ENCODE data around the gene CHRNB4. TPM values are rescaled to one million over a fixed set of nuclear protein-coding genes. Genes with fewer than 3 reads are reported as not detected.

Gene CHRNB4
- polyA plus RNA-seq, 1 of the 3 experiments (the other 2 are of a cell fraction), result 0.30 TPM

- no peak overlapping the region for H3K9ac ChIP-seq
- H4K20me1 ChIP-seq (ENCODE audit: insufficient read depth), result no peaks in the 10 kb centered on the region
- ChIA-PET CTCF (interaction anchor here (0.6 to 1.8 kb wide), 9 partner anchors 11 to 50 kb away, joined by 3 to 7 read pairs (median 3); partner anchors contain the start of gene CHRNB4), POLR2A (interaction anchor here (0.8 to 1.3 kb wide), 3 partner anchors 14 to 26 kb away, joined by 3 to 6 read pairs (median 3); no protein-coding TSS in a partner anchor)
- no peak overlapping the region for H2AFZ ChIP-seq (ENCODE audit: low read depth)
- no peaks in the 10 kb centered on the region for H3K9me3 ChIP-seq
- H3K9me2 ChIP-seq, result no peaks in the 10 kb centered on the region
- H3K36me3 ChIP-seq (replicated peaks in 1 of 2; ENCODE audit: control insufficient read depth in 1 of 2, insufficient read depth in 2 of 2, low read length in 1 of 2), result no peaks in the 10 kb centered on the region
- H3K79me2 ChIP-seq (ENCODE audit: insufficient read depth), result no peaks in the 10 kb centered on the region
- H3K4me1 ChIP-seq (ENCODE audit: control insufficient read depth in 1 of 2, insufficient read depth in 2 of 2, low read depth in 1 of 2, low read length in 1 of 2), result peaks cover 0 to 29% of the 10 kb centered on the region in 2 experiments; a peak in 2 of 4 replicates
- no peaks in the 10 kb centered on the region; the same call in 1 of the 2 replicates for H3K27me3 ChIP-seq (ENCODE audit: insufficient read depth)
- no peak overlapping the region for H3K4me2 ChIP-seq
- DNase-seq, result no peak
- peak overlapping the region in 1 of 2 experiments; percentile 32; a peak in 1 of 4 replicates for H3K27ac ChIP-seq (ENCODE audit: low read depth in 2 of 2, low read length in 1 of 2)
- 63% methylated on average over 7 of the region's 8 CpGs for WGBS (ENCODE audit: low lambda C conversion rate)
- no peak overlapping the region for H3K4me3 ChIP-seq (ENCODE audit: low read depth in 2 of 2, low read length in 1 of 2)
- TF ChIP-seq TEAD4 (IDR thresholded peaks at IDR 0.05; ENCODE audit: borderline replicate concordance, insufficient read depth) (no peak), EP300 (IDR thresholded peaks at IDR 0.05; ENCODE audit: borderline replicate concordance in 1 of 2, low read depth in 1 of 2, low read length in 1 of 2) (no peak), SMC3 (IDR thresholded peaks at IDR 0.05; ENCODE audit: low read depth, low read length) (no peak), FOXJ3 (CRISPR knock-in tag; IDR thresholded peaks at IDR 0.05) (no peak), RFX5 (IDR thresholded peaks at IDR 0.05; ENCODE audit: low read length) (no peak), SIN3A (IDR thresholded peaks at IDR 0.05; ENCODE audit: borderline replicate concordance, low read depth, low read length) (no peak), RAD21 (IDR thresholded peaks at IDR 0.05; ENCODE audit: low read length) (no peak), GATA2 (CRISPR knock-in tag; IDR thresholded peaks at IDR 0.05) (no peak), REST (IDR thresholded peaks at IDR 0.05; ENCODE audit: low read depth, low read length) (no peak)
- no peaks in the 10 kb centered on the region for H3F3A ChIP-seq (replicated peaks; ENCODE audit: insufficient read depth)
These were observed 26.7 kb upstream of the CHRNB4 start for GRCh38 chr15:78667578-78668236.

GRCh38 chr15:78666010-78666409 lies 25.0 kb upstream of the CHRNB4 start:
- Histone ChIP-seq H3K4me1 (ENCODE audit: control insufficient read depth in 1 of 2, insufficient read depth in 2 of 2, low read depth in 1 of 2, low read length in 1 of 2) (peaks cover 0 to 17% of the 10 kb centered on the region in 2 experiments; a peak in 2 of 4 replicates), H4K20me1 (ENCODE audit: insufficient read depth) (no peaks in the 10 kb centered on the region), H3K27ac (ENCODE audit: low read depth in 2 of 2, low read length in 1 of 2) (no peak overlapping the region), H3K27me3 (ENCODE audit: insufficient read depth) (no peaks in the 10 kb centered on the region; the same call in 1 of the 2 replicates), H3K36me3 (replicated peaks in 1 of 2; ENCODE audit: control insufficient read depth in 1 of 2, insufficient read depth in 2 of 2, low read length in 1 of 2) (no peaks in the 10 kb centered on the region), H3K4me2 (no peak overlapping the region), H3K4me3 (ENCODE audit: low read depth in 2 of 2, low read length in 1 of 2) (no peak overlapping the region), H3K9ac (no peak overlapping the region), H3K79me2 (ENCODE audit: insufficient read depth) (no peaks in the 10 kb centered on the region), H3K9me3 (no peaks in the 10 kb centered on the region), H3K9me2 (no peaks in the 10 kb centered on the region), H3F3A (replicated peaks; ENCODE audit: insufficient read depth) (no peaks in the 10 kb centered on the region), H2AFZ (ENCODE audit: low read depth) (no peak overlapping the region)
- no peak for DNase-seq
- ChIA-PET CTCF (interaction anchor here (0.8 kb wide), 1 partner anchor 9 kb away, joined by 3 read pairs; no protein-coding TSS in a partner anchor), POLR2A (no interaction called here)
- WGBS (ENCODE audit: low lambda C conversion rate), result 79% methylated on average over 6 of the region's 6 CpGs
- TF ChIP-seq POLR2AphosphoS5 (IDR thresholded peaks at IDR 0.05; ENCODE audit: low read depth, low read length), result no peak
- TF ChIP-seq USF2 (IDR thresholded peaks at IDR 0.05; ENCODE audit: borderline replicate concordance, low read depth, low read length), result no peak
- TF ChIP-seq FOXJ3 (CRISPR knock-in tag; IDR thresholded peaks at IDR 0.05), result no peak
- TF ChIP-seq NFIC (IDR thresholded peaks at IDR 0.05; ENCODE audit: borderline replicate concordance), result no peak
- no peak for TF ChIP-seq FOXM1 (IDR thresholded peaks at IDR 0.05; ENCODE audit: low read depth)
- no peak for TF ChIP-seq MXI1 (IDR thresholded peaks at IDR 0.05; ENCODE audit: low read depth, low read length)
- no peak for TF ChIP-seq REST (IDR thresholded peaks at IDR 0.05; ENCODE audit: low read depth, low read length)
- no peak for TF ChIP-seq YY1 (IDR thresholded peaks at IDR 0.05; ENCODE audit: low read depth)
